LNCaP clone FGC (cell line): Measurements from ENCODE around the gene SIGLEC8.
"Not testable (repeated sequence)": the region's sequence is repeated elsewhere in the genome, so short reads cannot be mapped to it uniquely, and the experiment has no call there.

Experiments used
- DNase-seq: peaks from one replicate; pipeline ENCODE4 v3.0.0-alpha.2; 2011; ENCODE audit warnings: low read depth
- H3K4me3 ChIP-seq: 2 replicates; pipeline ENCODE4 v1.5.1; 2011; ENCODE audit warnings: mild to moderate bottlenecking, low read depth, low read length, control low read depth
- TF ChIP-seq, protein P1 (sequence below): IDR thresholded peaks from 2 replicates; pipeline ENCODE4 v1.5.1; 2012; ENCODE audit warnings: mild to moderate bottlenecking; ENCODE audit not compliant: control insufficient read depth, insufficient read depth; ENCODE audit errors: extremely low read depth

The SIGLEC8 gene

DNA sequence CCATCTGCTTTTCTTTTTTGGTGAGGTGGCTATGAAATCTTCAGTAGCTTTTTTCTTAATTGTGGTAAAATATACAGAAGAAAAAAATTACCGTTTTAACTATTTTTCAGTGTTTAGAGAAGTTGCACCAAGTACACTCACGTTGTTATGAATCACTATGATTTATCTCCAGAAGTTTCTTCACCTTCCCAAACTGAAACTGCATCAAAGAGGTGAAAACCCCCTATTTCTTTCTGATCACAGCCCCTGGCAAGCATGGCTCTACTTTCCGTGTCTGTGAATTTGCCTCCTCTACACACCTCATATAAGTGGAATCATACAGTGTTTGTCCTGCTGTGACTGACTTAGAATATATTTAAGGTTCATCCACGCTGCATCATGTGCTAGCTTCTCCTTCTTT is 25.2 kb downstream of the SIGLEC8 start:
- TF ChIP-seq, protein P1, sequence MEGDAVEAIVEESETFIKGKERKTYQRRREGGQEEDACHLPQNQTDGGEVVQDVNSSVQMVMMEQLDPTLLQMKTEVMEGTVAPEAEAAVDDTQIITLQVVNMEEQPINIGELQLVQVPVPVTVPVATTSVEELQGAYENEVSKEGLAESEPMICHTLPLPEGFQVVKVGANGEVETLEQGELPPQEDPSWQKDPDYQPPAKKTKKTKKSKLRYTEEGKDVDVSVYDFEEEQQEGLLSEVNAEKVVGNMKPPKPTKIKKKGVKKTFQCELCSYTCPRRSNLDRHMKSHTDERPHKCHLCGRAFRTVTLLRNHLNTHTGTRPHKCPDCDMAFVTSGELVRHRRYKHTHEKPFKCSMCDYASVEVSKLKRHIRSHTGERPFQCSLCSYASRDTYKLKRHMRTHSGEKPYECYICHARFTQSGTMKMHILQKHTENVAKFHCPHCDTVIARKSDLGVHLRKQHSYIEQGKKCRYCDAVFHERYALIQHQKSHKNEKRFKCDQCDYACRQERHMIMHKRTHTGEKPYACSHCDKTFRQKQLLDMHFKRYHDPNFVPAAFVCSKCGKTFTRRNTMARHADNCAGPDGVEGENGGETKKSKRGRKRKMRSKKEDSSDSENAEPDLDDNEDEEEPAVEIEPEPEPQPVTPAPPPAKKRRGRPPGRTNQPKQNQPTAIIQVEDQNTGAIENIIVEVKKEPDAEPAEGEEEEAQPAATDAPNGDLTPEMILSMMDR = no peak
- H3K4me3 ChIP-seq = no peak overlapping the region
- DNase-seq = no peak

GRCh38 chr19:51431124-51431523 is 27.1 kb downstream of the SIGLEC8 start:
- H3K4me3 ChIP-seq = no peak overlapping the region
- TF ChIP-seq, protein P1 = no peak
- no peak for DNase-seq

DNA sequence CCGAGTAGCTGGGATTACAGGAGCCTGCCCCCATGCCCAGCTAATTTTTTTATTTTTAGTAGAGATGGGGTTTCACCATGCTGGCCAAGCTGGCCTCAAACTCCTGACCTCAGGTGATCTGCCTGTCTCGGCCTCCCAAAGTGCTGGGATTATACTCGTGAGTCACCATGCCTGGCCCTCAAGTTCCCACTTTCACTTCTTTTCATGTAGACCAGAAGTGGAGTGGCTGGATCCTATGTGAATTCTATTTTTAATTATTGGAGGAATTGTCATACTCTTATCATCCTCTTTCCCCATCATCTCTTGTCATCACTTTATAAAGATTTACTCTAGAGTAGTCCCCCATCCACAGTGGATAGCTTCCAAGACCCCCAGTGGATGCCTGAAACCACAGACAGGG is 28.0 kb downstream of the SIGLEC8 start:
- TF ChIP-seq, protein P1 = no peak
- H3K4me3 ChIP-seq = no peak overlapping the region
- DNase-seq = no peak

DNA sequence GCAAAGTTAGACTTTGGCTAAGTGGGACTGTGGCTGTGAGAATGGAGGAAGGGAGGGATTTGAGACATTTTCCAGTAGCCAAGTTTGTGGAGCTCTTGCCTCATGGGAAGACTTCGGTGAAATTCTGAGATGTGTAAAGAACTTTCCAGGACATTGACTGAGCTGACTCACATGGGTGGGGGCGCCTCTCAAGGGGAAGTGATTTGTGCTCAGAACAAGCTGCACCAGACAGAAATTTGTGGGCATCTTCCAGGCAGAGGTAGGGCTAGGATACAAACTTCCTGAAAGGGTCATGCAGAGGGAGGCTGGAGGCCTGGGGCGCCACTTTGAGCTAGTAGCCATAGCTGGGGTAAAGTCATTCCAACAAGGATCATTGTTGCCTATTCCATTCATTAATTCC is 31.1 kb downstream of the SIGLEC8 start:
- DNase-seq = no peak
- TF ChIP-seq, protein P1 = no peak

DNA sequence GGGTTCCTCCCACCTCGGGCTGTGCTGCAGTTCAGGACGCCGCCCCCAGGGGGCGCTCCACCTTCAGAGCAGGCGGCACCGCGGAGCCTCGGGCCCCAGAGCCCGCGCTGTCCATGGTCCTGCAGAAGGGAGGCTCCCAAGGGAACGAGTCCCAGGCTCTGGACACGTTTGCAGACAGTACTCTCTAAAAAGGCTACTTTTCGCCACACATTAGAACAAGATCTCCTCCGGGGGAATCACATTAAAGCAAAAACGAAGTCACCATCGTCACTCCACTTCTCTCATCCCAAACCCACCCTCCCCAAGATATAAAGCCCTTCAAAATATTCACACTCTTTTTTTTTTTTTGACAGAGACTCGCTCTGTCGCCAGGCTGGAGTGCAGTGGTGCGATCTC is 36.2 kb downstream of the SIGLEC8 start:
- DNase-seq = peak; percentile 22
- TF ChIP-seq, protein P1 = peak; percentile 96
- H3K4me3 ChIP-seq = no peak overlapping the region

More for the DNA sequence above, 31.1 kb downstream of the SIGLEC8 start:
- H3K4me3 ChIP-seq = no peak overlapping the region

DNA sequence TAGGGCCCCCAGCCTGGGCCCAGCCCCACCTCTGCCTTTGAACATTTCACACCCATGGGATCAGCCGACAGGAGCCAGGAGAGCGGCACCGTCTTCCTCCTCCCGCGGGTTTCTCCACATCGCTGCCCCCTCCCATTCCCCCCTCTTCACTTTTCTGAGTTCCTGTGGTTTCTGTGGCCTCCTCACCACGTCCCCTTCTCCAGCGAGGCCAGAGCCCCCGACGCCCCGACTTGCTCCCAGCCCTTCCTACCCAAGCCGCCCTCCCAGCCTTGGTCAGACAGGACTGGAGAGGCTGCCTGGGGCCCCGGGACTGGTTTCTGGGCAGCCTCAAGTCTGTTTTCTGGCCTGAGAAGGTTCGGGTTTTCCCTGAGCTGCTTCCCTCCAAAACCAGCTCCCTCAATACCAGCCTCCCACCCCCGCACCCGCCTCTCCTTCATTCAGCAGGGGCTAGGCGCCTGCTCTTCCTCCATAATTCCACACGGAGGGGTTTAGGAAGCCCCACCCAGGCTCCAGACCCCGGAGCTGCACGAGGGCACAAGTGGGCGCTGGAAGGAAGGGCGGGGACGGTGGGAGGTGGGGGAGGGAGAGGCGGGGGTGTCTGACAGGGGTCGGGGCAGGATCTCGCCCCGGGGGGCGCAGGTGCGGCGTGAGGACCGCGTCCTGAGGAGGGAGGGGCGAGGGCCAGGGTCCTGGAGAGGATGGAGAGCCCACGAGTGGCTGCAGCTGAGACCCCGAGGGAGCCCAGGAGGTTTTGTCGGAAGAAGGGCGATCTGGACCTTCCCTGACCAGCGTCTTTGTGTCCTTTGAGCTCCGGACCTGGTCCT is 36.8 kb downstream of the SIGLEC8 start:
- H3K4me3 ChIP-seq = no peak overlapping the region
- no peak for DNase-seq
- TF ChIP-seq, protein P1 = no peak

- DNase-seq, H3K4me3 ChIP-seq: not testable (repeated sequence)
Measured at GRCh38 chr19:51420511-51420910, 37.7 kb downstream of the SIGLEC8 start.
